B cell (primary cell): Measurements from ENCODE around the gene C1QTNF12. TPM values are rescaled to one million over a fixed set of nuclear protein-coding genes. Genes with fewer than 3 reads are reported as not detected.

ENCODE experiments used
- ATAC-seq: fragments of 200-7000 bp; cut with Tn5 transposase; one replicate; pipeline ENCODE4 v1.10.0; 2021; ENCODE audit warnings: low read depth, mild to moderate bottlenecking, moderate number of reproducible peaks, moderate library complexity
- CTCF ChIA-PET: fragments of 350-600 bp; sonication (Branson Sonifier 250); formaldehyde crosslinking; loops from one replicate; lab custom pipeline; 2021; ENCODE audit warnings: antibody characterized with exemption, inconsistent platforms; lab: Charles Lee
- POLR2A ChIA-PET: fragments of 350-600 bp; sonication (Branson Sonifier 250); formaldehyde crosslinking; loops from one replicate; lab custom pipeline; 2021; ENCODE audit warnings: antibody characterized with exemption; lab: Charles Lee
- DNase-seq: peaks from one replicate; pipeline ENCODE4 v3.0.0; 2013
- H2AFZ ChIP-seq: 2 replicates; pipeline ENCODE4 v1.6.1; 2012; ENCODE audit warnings: mild to moderate bottlenecking, low read depth, low read length; ENCODE audit not compliant: insufficient read depth, poor library complexity, severe bottlenecking
- H3K27ac ChIP-seq, 2 donors: 1 replicate in 1 of 2; 2 replicates in 1 of 2; pipeline ENCODE4 v1.5.1; 2012 to 2013; ENCODE audit warnings: low read length in 2 of 2, mild to moderate bottlenecking in 2 of 2, moderate library complexity in 1 of 2
- H3K27me3 ChIP-seq, 4 experiments: fragments of 200-600 bp in 1 of 4; sonication (generic) in 1 of 4; replicated peaks in 1 of 4; 1 replicate in 2 of 4; 2 replicates in 2 of 4; pipeline versions ENCODE4 v1.6.1 to v1.7.0; 2013 to 2016; ENCODE audit warnings: low read length in 3 of 4, mild to moderate bottlenecking in 2 of 4, mixed read lengths in 1 of 4, moderate library complexity in 1 of 4; ENCODE audit not compliant: insufficient read depth in 4 of 4, control insufficient read depth in 3 of 4; ENCODE audit errors: control extremely low read depth in 1 of 4
- H3K36me3 ChIP-seq, 2 experiments: replicated peaks in 1 of 2; 1 replicate in 1 of 2; 2 replicates in 1 of 2; pipeline versions ENCODE4 v1.6.1 to v1.7.1; 2013; ENCODE audit warnings: low read length in 1 of 2; ENCODE audit not compliant: insufficient read depth in 2 of 2, control insufficient read depth in 1 of 2; ENCODE audit errors: control extremely low read depth in 1 of 2, extremely low read depth in 1 of 2
- H3K4me1 ChIP-seq, 2 donors: fragments of 200-600 bp in 1 of 2; sonication (generic) in 1 of 2; 1 replicate in 1 of 2; 2 replicates in 1 of 2; pipeline versions ENCODE4 v1.5.1 to v1.6.1; 2013 to 2017; ENCODE audit warnings: low read length in 2 of 2; ENCODE audit not compliant: control insufficient read depth in 2 of 2, insufficient read depth in 2 of 2
- H3K4me2 ChIP-seq: replicated peaks from 2 replicates; pipeline ENCODE3; 2012; ENCODE audit warnings: mild to moderate bottlenecking, low read depth, low read length; ENCODE audit not compliant: poor library complexity, severe bottlenecking
- H3K4me3 ChIP-seq, 5 experiments: fragments of 200-600 bp in 1 of 5; sonication (generic) in 1 of 5; 1 replicate in 3 of 5; 2 replicates in 2 of 5; pipeline versions ENCODE4 v1.5.1 to v1.7.0; 2011 to 2016; ENCODE audit warnings: low read length in 4 of 5, mild to moderate bottlenecking in 4 of 5, low read depth in 2 of 5, control low read depth in 1 of 5, moderate library complexity in 1 of 5; ENCODE audit not compliant: insufficient read depth in 1 of 5; ENCODE audit errors: control extremely low read depth in 1 of 5, extremely low read depth in 1 of 5
- H3K79me2 ChIP-seq: fragments of 200-600 bp; sonication (generic); one replicate; pipeline ENCODE4 v1.6.0; 2016; ENCODE audit warnings: low read length; ENCODE audit not compliant: control insufficient read depth, insufficient read depth
- H3K9ac ChIP-seq: fragments of 200-600 bp; sonication (generic); 2 replicates; pipeline ENCODE4 v1.6.1; 2017; ENCODE audit warnings: mild to moderate bottlenecking, low read length, moderate library complexity
- H3K9me3 ChIP-seq, 3 donors: one replicate each; pipeline versions ENCODE4 v1.6.1 to v1.7.1; 2013; ENCODE audit warnings: low read length in 2 of 3; ENCODE audit not compliant: control insufficient read depth in 2 of 3, insufficient read depth in 1 of 3; ENCODE audit errors: control extremely low read depth in 1 of 3
- H4K20me1 ChIP-seq: 2 replicates; pipeline ENCODE4 v1.6.0; 2012; ENCODE audit warnings: mild to moderate bottlenecking, low read length; ENCODE audit not compliant: insufficient read depth, control insufficient read depth, poor library complexity, severe bottlenecking
- H3K27ac Mint-ChIP-seq: one replicate; pipeline ENCODE4 v1.8.0; 2021; ENCODE audit warnings: mixed read lengths
- H3K27me3 Mint-ChIP-seq: one replicate; pipeline ENCODE4 v1.8.0; 2021; ENCODE audit warnings: mixed read lengths
- H3K4me1 Mint-ChIP-seq: one replicate; pipeline ENCODE4 v1.8.0; 2021; ENCODE audit warnings: mixed read lengths
- H3K4me3 Mint-ChIP-seq: one replicate; pipeline ENCODE4 v1.8.0; 2021; ENCODE audit warnings: mixed read lengths
- H3K9me3 Mint-ChIP-seq: one replicate; pipeline ENCODE4 v1.8.0; 2022; ENCODE audit warnings: mixed read lengths; ENCODE audit not compliant: insufficient read depth
- EZH2 ChIP-seq: IDR thresholded peaks from 2 replicates; pipeline ENCODE4 v1.6.1; 2012; ENCODE audit warnings: borderline replicate concordance, low read depth, mild to moderate bottlenecking, moderate library complexity, low read length; ENCODE audit not compliant: insufficient read depth, poor library complexity, severe bottlenecking
- WGBS: methylation state at CpG from one replicate; pipeline ENCODE4 v1.1.5; 2013; ENCODE audit warnings: missing lambda C conversion rate; ENCODE audit not compliant: insufficient coverage; 5-methylcytosine and 5-hydroxymethylcytosine counted together
- intact Hi-C: fragments of 100-400 bp; cut with micrococcal nuclease; formaldehyde crosslinking; loops from one replicate; pipeline ENCODE4 v1.10.0; 2022
- polyA plus RNA-seq: library from polyadenylated mRNA; depleted of rRNA; stranded (reverse); fragments of >200 nt; gene quantifications from 2 replicates; pipeline ENCODE4 v1.2.3, GENCODE V29; 2012
- small RNA-seq: library from RNA; depleted of rRNA; stranded (forward); fragments of <200 nt; gene quantifications from one replicate; pipeline ENCODE3, GENCODE V24; 2012; ENCODE audit warnings: low replicate concordance, low read depth; ENCODE audit not compliant: insufficient read length
- total RNA-seq, 2 donors: library from RNA; stranded (reverse); fragments of 120-200 nt in 1 of 2; gene quantifications; 1 replicate in 1 of 2; 2 replicates in 1 of 2; pipeline versions ENCODE4 v1.2.3 to v1.2.4, GENCODE V29; 2013 to 2022
- TF ChIP-seq, protein P1 (sequence below): fragments of 200-600 bp; IDR thresholded peaks from one replicate; pipeline ENCODE4 v1.8.0; 2022; ENCODE audit warnings: antibody characterized with exemption, mild to moderate bottlenecking

C1QTNF12 gene
- total and polyA plus RNA-seq, 2 donors (not counting 1 experiment from before 2014, with no cell fraction given): 1.2 to 3.2 TPM

GRCh38 chr1:1194723-1195122, 51.8 kb downstream of the C1QTNF12 start:
- no peak overlapping the region for H3K4me3 ChIP-seq
- no peaks in the 10 kb centered on the region for H3K36me3 ChIP-seq
- H3K9me3 ChIP-seq: peaks cover 1 to 24% (median 8%) of the 10 kb centered on the region in 3 donors
- no peaks in the 10 kb centered on the region for H4K20me1 ChIP-seq
- Mint-ChIP-seq H3K4me3 (no peak overlapping the region), H3K27ac (no peak overlapping the region), H3K27me3 (no peaks in the 10 kb centered on the region), H3K4me1 (peaks cover 3% of the 10 kb centered on the region), H3K9me3 (peaks cover 8% of the 10 kb centered on the region)
- H2AFZ ChIP-seq: no peak overlapping the region
- peaks cover 0 to 4% (median 2%) of the 10 kb centered on the region in 4 experiments for H3K27me3 ChIP-seq
- ChIA-PET CTCF (interaction anchor here (0.6 to 1.8 kb wide), 3 partner anchors 8 to 73 kb away, joined by 3 to 4 read pairs (median 3); no protein-coding TSS in a partner anchor), POLR2A (no interaction called here)
- DNase-seq (peak; percentile 11), ATAC-seq (no peak)
- H3K4me2 ChIP-seq: no peak overlapping the region
- H3K79me2 ChIP-seq: no peaks in the 10 kb centered on the region
- H3K9ac ChIP-seq: no peak overlapping the region
- TF ChIP-seq EZH2: no peak
- TF ChIP-seq, protein P1, sequence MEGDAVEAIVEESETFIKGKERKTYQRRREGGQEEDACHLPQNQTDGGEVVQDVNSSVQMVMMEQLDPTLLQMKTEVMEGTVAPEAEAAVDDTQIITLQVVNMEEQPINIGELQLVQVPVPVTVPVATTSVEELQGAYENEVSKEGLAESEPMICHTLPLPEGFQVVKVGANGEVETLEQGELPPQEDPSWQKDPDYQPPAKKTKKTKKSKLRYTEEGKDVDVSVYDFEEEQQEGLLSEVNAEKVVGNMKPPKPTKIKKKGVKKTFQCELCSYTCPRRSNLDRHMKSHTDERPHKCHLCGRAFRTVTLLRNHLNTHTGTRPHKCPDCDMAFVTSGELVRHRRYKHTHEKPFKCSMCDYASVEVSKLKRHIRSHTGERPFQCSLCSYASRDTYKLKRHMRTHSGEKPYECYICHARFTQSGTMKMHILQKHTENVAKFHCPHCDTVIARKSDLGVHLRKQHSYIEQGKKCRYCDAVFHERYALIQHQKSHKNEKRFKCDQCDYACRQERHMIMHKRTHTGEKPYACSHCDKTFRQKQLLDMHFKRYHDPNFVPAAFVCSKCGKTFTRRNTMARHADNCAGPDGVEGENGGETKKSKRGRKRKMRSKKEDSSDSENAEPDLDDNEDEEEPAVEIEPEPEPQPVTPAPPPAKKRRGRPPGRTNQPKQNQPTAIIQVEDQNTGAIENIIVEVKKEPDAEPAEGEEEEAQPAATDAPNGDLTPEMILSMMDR: no peak
- no peak overlapping the region for H3K27ac ChIP-seq
- no CpG with 5 or more reads among the region's 3 CpGs for WGBS
- intact Hi-C loops: no loop called here
- H3K4me1 ChIP-seq: no peaks in the 10 kb centered on the region

Small RNA genes lying within 50 kb of the gene (small RNA-seq; reads per million reads assigned to genes)
- gene MIR6726: not detected

Other genes with a start within 250 kb of the C1QTNF12 start
- 3.2 and 4.3 TPM in 2 replicates for gene HES4, start 246.6 kb downstream of the C1QTNF12 start, total RNA-seq
- 4.5 and 18.1 TPM in 2 replicates for gene HES4, start 246.6 kb downstream of the C1QTNF12 start, polyA plus RNA-seq
- gene ISG15, start 233.2 kb downstream of the C1QTNF12 start, total RNA-seq: 25.2 and 28.3 TPM in 2 replicates
- 71.2 and 91.4 TPM in 2 replicates for gene ISG15, start 233.2 kb downstream of the C1QTNF12 start, polyA plus RNA-seq
- gene AGRN, start 226.6 kb downstream of the C1QTNF12 start, total RNA-seq: 31.3 and 32.3 TPM in 2 replicates
- 7.0 and 7.3 TPM in 2 replicates for gene AGRN, start 226.6 kb downstream of the C1QTNF12 start, polyA plus RNA-seq
- not detected in 2 replicates for gene RNF223, start 172.4 kb downstream of the C1QTNF12 start, total RNA-seq
- not detected in 2 replicates for gene RNF223, start 172.4 kb downstream of the C1QTNF12 start, polyA plus RNA-seq
- 23.0 and 25.3 TPM in 2 replicates for gene C1orf159, start 130.6 kb downstream of the C1QTNF12 start, total RNA-seq
- 25.6 and 29.6 TPM in 2 replicates for gene C1orf159, start 130.6 kb downstream of the C1QTNF12 start, polyA plus RNA-seq
- gene TTLL10, start 72.8 kb downstream of the C1QTNF12 start, total RNA-seq: 0.37 and 0.61 TPM in 2 replicates
- 0.37 and 0.45 TPM in 2 replicates for gene TTLL10, start 72.8 kb downstream of the C1QTNF12 start, polyA plus RNA-seq
- 33.5 and 38.1 TPM in 2 replicates for gene TNFRSF18, start 40.1 kb downstream of the C1QTNF12 start, total RNA-seq
- 10.1 and 25.2 TPM in 2 replicates for gene TNFRSF18, start 40.1 kb downstream of the C1QTNF12 start, polyA plus RNA-seq
- 1.8 and 2.3 TPM in 2 replicates for gene TNFRSF4, start 32.6 kb downstream of the C1QTNF12 start, total RNA-seq
- gene TNFRSF4, start 32.6 kb downstream of the C1QTNF12 start, polyA plus RNA-seq: 0.63 and 1.9 TPM in 2 replicates
- gene SDF4, start 14.7 kb downstream of the C1QTNF12 start, total RNA-seq: 143 and 151 TPM in 2 replicates
- gene SDF4, start 14.7 kb downstream of the C1QTNF12 start, polyA plus RNA-seq: 100 and 104 TPM in 2 replicates
- 21.0 TPM in 2 replicates for gene B3GALT6, start 14.5 kb downstream of the C1QTNF12 start, total RNA-seq
- 4.7 and 5.9 TPM in 2 replicates for gene B3GALT6, start 14.5 kb downstream of the C1QTNF12 start, polyA plus RNA-seq
- 115 and 120 TPM in 2 replicates for gene UBE2J2, start 27.1 kb upstream of the C1QTNF12 start, total RNA-seq
- 32.8 and 40.1 TPM in 2 replicates for gene UBE2J2, start 27.1 kb upstream of the C1QTNF12 start, polyA plus RNA-seq
- gene SCNN1D, start 33.7 kb upstream of the C1QTNF12 start, total RNA-seq: 7.3 and 10.6 TPM in 2 replicates
- 14.7 and 21.3 TPM in 2 replicates for gene SCNN1D, start 33.7 kb upstream of the C1QTNF12 start, polyA plus RNA-seq
- gene ACAP3, start 61.2 kb upstream of the C1QTNF12 start, total RNA-seq: 40.7 and 49.1 TPM in 2 replicates
- 124 and 126 TPM in 2 replicates for gene ACAP3, start 61.2 kb upstream of the C1QTNF12 start, polyA plus RNA-seq
- 15.7 and 17.9 TPM in 2 replicates for gene PUSL1, start 61.9 kb upstream of the C1QTNF12 start, total RNA-seq
- gene PUSL1, start 61.9 kb upstream of the C1QTNF12 start, polyA plus RNA-seq: 21.3 and 25.8 TPM in 2 replicates
- gene INTS11, start 77.9 kb upstream of the C1QTNF12 start, total RNA-seq: 149 and 167 TPM in 2 replicates
- gene INTS11, start 77.9 kb upstream of the C1QTNF12 start, polyA plus RNA-seq: 245 and 279 TPM in 2 replicates
- 18.8 and 21.6 TPM in 2 replicates for gene CPTP, start 78.1 kb upstream of the C1QTNF12 start, total RNA-seq
- gene CPTP, start 78.1 kb upstream of the C1QTNF12 start, polyA plus RNA-seq: 8.0 and 17.1 TPM in 2 replicates
- 4.0 and 4.1 TPM in 2 replicates for gene TAS1R3, start 84.6 kb upstream of the C1QTNF12 start, total RNA-seq
- gene TAS1R3, start 84.6 kb upstream of the C1QTNF12 start, polyA plus RNA-seq: 5.7 and 11.7 TPM in 2 replicates
- 46.1 and 48.2 TPM in 2 replicates for gene DVL1, start 102.7 kb upstream of the C1QTNF12 start, total RNA-seq
- 46.0 and 53.5 TPM in 2 replicates for gene DVL1, start 102.7 kb upstream of the C1QTNF12 start, polyA plus RNA-seq
- not detected in 2 replicates for gene MXRA8, start 111.8 kb upstream of the C1QTNF12 start, total RNA-seq
- gene MXRA8, start 111.8 kb upstream of the C1QTNF12 start, polyA plus RNA-seq: 0.10 and 0.25 TPM in 2 replicates
- gene AURKAIP1, start 128.5 kb upstream of the C1QTNF12 start, total RNA-seq: 61.7 and 67.0 TPM in 2 replicates
- 47.3 and 61.1 TPM in 2 replicates for gene AURKAIP1, start 128.5 kb upstream of the C1QTNF12 start, polyA plus RNA-seq
- 347 and 367 TPM in 2 replicates for gene CCNL2, start 152.6 kb upstream of the C1QTNF12 start, total RNA-seq
- gene CCNL2, start 152.6 kb upstream of the C1QTNF12 start, polyA plus RNA-seq: 263 and 333 TPM in 2 replicates
- gene MRPL20, start 160.6 kb upstream of the C1QTNF12 start, total RNA-seq: 119 and 129 TPM in 2 replicates
- 55.9 and 59.3 TPM in 2 replicates for gene MRPL20, start 160.6 kb upstream of the C1QTNF12 start, polyA plus RNA-seq
- not detected in 2 replicates for gene ANKRD65, start 174.6 kb upstream of the C1QTNF12 start, total RNA-seq
- 0.12 TPM in 1 of 2 replicates, not detected in the other for gene ANKRD65, start 174.6 kb upstream of the C1QTNF12 start, polyA plus RNA-seq
- gene VWA1, start 189.0 kb upstream of the C1QTNF12 start, total RNA-seq: not detected in 2 replicates
- 0.09 TPM in 1 of 2 replicates, not detected in the other for gene VWA1, start 189.0 kb upstream of the C1QTNF12 start, polyA plus RNA-seq
- 0.20 and 0.56 TPM in 2 replicates for gene ATAD3C, start 203.0 kb upstream of the C1QTNF12 start, total RNA-seq
- 1.1 TPM in 2 replicates for gene ATAD3C, start 203.0 kb upstream of the C1QTNF12 start, polyA plus RNA-seq
- gene ATAD3B, start 225.0 kb upstream of the C1QTNF12 start, total RNA-seq: 51.4 and 51.5 TPM in 2 replicates
- 50.9 and 62.0 TPM in 2 replicates for gene ATAD3B, start 225.0 kb upstream of the C1QTNF12 start, polyA plus RNA-seq